ENCODE results near the gene EBP.

GRCh38 chrX:48532161-48532560, 10.6 kb downstream of the EBP start:
- TF ChIP-seq CTCF (IDR thresholded peaks at IDR 0.05) (no peak), POLR2A (IDR thresholded peaks at IDR 0.05) (no peak)

All from lower leg skin (tissue), 3 donors.